GM12872 (cell line): ENCODE measurements around the gene ZBTB38.
A peak's percentile ranks its signal among the peaks of the same experiment; 100 is the strongest.

Experiments used
- TF ChIP-seq, protein P1 (sequence below): IDR thresholded peaks from 3 replicates; pipeline ENCODE4 v1.5.1; 2011; ENCODE audit warnings: low read depth, mild to moderate bottlenecking, low read length, moderate library complexity; ENCODE audit not compliant: insufficient read depth

ZBTB38 gene

DNA sequence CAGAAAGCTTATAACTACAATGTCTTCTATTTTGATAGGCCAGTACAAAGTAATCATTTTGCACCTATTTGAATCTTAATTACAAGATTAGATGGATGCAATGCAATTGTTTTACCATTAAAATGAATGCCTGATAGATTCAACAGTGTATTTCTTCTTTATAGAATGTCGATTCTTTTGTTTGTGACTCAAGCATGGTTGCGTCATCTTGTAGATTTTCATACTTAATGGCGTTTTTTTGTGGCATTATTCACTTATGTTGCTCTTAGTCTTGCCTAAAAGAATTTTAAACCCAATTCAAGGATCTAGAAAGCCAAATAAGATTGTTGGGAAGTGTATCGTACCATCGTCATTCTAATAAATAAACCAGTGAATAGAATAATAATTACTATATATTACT, 21.4 kb downstream of the ZBTB38 start:
- TF ChIP-seq, protein P1, sequence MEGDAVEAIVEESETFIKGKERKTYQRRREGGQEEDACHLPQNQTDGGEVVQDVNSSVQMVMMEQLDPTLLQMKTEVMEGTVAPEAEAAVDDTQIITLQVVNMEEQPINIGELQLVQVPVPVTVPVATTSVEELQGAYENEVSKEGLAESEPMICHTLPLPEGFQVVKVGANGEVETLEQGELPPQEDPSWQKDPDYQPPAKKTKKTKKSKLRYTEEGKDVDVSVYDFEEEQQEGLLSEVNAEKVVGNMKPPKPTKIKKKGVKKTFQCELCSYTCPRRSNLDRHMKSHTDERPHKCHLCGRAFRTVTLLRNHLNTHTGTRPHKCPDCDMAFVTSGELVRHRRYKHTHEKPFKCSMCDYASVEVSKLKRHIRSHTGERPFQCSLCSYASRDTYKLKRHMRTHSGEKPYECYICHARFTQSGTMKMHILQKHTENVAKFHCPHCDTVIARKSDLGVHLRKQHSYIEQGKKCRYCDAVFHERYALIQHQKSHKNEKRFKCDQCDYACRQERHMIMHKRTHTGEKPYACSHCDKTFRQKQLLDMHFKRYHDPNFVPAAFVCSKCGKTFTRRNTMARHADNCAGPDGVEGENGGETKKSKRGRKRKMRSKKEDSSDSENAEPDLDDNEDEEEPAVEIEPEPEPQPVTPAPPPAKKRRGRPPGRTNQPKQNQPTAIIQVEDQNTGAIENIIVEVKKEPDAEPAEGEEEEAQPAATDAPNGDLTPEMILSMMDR, result no peak

DNA sequence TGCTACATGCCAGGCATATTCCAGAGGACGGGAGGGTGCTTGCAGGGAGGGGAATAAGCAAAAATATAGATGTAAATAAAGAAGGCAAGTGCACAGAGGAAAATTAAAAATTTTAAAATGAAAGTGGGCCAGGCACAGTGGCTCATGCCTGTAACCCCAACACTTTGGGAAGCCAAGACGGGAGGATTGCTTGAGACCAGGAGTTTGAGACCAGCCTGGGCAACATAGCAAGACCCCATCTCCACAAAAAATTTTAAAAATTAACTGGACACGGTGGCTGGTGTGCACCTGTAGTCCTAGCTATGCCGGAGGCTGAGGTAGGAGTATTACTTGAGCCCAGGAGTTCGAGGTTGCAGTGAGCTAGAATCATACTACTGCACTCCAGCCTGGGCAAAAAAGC, 22.4 kb downstream of the ZBTB38 start:
- TF ChIP-seq, protein P1, result no peak

GRCh38 chr3:141391298-141391990, 23.1 kb downstream of the ZBTB38 start:
- TF ChIP-seq, protein P1, result no peak

GRCh38 chr3:141391991-141392316, 23.6 kb downstream of the ZBTB38 start:
- TF ChIP-seq, protein P1, result no peak

GRCh38 chr3:141392416-141392815, 24.1 kb downstream of the ZBTB38 start:
- TF ChIP-seq, protein P1, result no peak

GRCh38 chr3:141392897-141393734, 24.8 kb downstream of the ZBTB38 start:
- TF ChIP-seq, protein P1, result peak; percentile 16; the same call in 1 of the 3 replicates

DNA sequence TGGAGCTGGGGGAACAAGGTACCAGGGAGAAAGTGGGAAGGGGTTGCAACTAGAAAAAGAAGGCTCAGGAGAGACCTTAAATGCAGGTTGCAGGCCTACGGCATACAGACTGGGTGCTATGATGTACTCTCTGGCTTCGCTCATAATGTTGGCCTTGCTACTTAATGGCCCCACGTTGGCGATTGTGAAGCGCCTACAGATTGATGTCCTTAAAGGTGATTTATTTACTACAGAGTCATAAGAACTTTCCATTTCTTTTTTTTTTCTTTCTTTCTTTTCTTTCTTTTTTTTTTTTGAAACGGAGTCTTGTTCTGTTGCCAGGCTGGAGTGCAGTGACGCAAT, 25.4 kb downstream of the ZBTB38 start:
- TF ChIP-seq, protein P1, result no peak
